Right lobe of liver (tissue), 4 donors: ENCODE data around the gene LYRM1.

Source experiments
- CTCF ChIP-seq, 4 donors: fragments of 200-600 bp in 3 of 4; fragments of 450-650 bp in 1 of 4; IDR thresholded peaks; one replicate each; pipeline versions ENCODE4 v1.5.1 to v1.8.0; 2016 to 2022; ENCODE audit warnings: antibody characterized with exemption in 4 of 4, mild to moderate bottlenecking in 2 of 4
- POLR2A ChIP-seq: fragments of 450-650 bp; IDR thresholded peaks from one replicate; pipeline ENCODE4 v1.6.1; 2017; ENCODE audit warnings: antibody characterized with exemption, mild to moderate bottlenecking
- donor health status: DM: no; HTN: no; CAD: no.
- donor health status: DM: no; HTN: no; CAD: no.
- donor health status: DM: no; HTN: yes; CAD: no.

GRCh38 chr16:20867585-20867984 is 33.0 kb upstream of the LYRM1 start:
- TF ChIP-seq CTCF (IDR thresholded peaks at IDR 0.05) (no peak), POLR2A (no peak)
